Effector CD4-positive, alpha-beta T cell (primary cell): Measurements from ENCODE around the gene GPD2.
"Not testable (repeated sequence)": the region's sequence is repeated elsewhere in the genome, so short reads cannot be mapped to it uniquely, and the experiment has no call there.

Experiments
- DNase-seq: peaks from one replicate; pipeline ENCODE4 v3.0.0-alpha.2; 2020

The GPD2 gene

DNA sequence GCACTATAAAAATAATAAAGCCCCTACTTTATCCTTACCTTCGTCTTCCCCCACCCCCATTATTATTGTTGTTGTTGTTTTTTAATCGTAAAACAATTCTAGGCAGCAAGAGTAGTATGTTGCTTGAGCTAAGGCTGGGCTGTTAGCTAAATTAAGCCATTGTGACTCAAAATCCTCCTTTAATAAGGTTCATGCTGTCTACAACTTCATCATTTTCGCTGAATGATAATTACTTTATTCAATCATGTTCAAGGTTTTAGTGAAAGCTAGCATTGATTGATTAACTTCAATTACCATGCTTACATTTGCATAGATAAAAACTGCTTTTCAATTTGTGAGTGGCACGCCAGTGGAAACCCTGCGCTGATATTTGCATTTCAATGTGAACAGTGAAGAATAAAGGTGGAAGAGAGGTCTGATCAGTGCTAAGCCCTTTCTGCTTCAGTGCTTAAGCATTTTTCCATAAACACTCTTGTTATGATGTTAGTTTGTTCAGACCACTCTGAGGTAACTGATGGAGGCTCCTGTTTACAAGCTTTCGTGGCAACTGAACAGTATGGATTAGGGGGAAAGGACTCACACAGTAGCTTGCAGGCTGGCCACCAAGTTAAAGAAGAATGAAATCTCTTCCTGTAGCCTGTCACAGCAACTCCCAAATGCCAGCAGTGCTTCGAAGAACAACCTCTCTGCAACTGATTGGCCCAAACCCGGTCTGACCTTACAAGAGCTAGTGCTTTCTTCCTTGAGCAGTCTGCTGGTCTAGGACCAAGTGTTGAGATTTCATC is 156.8 kb downstream of the GPD2 start:
- no peak for DNase-seq

DNA sequence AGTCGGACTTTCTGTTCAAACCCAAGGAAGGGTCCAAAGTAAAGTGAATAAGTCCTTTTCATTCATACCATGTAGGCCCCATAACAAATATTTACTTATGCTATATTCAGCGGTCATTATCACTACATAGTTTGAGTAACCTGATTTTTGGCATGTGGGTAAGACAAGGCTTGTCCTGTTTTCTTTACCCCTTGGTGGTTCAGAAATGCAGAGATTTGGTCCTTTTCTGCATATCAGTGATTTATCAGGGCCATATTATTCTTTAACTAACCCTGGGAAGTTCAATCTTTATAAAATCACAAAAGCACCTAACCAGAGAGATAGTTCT is 157.4 kb downstream of the GPD2 start:
- DNase-seq = no peak

DNA sequence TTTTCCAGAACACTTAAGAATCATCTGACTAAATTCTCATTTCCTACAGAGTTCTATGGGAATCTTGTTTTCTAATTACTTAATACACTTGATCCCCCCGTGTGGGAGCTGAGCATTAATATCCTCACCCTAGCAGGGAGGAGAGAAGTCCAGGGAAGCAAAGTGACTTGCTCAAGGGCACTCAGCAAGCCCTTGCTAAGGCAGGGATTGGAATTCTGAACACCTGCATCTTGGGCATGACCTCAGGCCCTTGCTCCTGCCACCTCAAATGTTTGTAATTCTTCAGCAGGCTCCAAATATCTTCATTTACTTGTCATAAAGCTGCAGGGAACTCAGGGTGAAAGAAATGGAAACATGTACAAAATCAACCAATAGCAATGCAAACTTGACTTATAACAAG is 162.4 kb downstream of the GPD2 start:
- DNase-seq = no peak

DNA sequence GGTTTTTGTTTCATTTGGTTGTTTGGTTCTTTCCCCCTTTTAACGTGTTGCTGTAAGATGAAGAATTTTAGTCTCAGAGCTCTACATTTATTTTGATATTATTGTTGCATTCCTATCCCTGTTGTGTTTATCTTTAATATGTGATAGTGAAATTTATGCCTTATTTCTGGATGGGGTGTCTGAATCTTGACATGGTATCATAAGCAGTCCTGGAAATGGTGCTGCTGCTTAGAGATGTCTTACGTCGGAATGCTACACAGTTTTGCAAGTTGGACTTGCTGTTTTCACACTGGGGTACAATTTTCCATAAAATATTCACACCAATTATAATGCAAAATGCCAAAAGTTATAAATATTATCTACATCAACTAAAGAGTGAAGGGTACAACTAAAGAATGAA is 164.0 kb downstream of the GPD2 start:
- no peak for DNase-seq

DNA sequence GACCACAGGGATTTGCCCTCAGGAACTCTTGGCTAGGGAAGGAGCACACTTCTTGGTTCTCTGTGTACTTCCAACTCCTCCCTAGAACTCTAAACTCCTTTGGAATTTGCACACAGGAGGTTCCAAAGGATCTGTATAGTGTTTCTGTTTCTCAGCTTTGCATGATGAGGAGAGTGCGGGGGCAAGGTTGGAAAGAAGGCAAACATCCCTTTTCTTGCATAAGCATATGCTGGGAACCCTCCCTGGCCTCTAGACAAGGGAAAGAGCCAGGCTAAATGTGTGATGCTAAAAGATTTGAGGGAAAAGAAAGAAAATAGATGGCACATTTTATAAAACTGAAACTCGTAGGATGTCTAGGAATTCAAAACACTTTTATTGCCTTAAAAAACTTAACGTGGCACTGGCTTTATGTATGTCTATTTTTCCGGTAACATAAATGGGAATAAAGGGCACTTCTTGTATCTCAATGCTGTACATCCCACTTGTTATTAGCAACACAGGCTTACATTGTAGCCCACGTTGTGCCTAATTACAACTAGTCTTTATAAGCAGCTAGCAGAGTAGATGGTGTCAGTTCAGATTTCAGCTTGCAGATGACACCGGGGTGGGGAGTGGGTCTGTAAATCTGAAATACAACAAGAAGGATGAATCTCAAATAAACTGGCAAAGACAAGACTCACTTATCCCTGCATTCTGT is 165.8 kb downstream of the GPD2 start:
- DNase-seq = no peak

DNA sequence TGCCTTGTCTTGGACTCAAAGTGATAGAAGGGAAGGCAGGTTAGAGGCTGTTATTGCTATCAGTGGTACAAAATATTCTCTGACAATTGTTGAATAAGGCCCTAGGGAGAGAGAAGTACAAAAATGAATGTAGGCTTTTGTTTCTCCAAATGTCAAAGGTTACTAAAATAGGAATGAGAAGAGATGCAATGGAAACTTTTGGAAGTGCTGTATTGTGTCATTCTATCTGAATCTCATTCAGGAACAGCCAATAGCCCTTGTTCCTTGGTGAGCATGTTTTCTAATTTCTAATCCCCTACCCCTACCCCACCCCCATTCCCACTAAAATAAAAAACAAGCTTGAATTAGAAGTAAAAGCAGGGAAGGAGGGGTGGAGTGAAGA is 166.4 kb downstream of the GPD2 start:
- DNase-seq = no peak

DNA sequence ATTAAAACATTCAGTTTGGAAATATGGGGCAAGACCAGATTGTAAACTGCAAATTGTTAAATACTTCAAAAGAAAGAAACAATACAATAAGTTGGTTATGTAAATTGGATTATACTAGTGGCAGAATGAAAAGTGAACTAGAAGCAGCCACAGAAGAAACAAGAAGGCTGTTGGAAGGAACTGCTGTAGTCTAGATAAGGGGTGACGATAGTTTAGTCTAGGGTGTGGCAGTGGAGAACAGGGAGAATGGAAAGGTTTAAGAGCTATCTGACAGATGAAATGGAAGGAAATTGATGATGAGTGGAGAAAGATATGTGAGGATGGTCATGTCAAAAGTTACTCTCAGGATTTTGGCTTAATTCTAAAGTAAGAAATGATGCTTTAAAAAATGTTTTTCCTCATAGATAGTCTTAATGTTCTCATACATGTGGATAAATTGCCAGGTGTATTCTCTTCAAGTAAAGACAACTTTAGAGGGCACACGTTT is 179.7 kb downstream of the GPD2 start:
- no peak for DNase-seq

DNA sequence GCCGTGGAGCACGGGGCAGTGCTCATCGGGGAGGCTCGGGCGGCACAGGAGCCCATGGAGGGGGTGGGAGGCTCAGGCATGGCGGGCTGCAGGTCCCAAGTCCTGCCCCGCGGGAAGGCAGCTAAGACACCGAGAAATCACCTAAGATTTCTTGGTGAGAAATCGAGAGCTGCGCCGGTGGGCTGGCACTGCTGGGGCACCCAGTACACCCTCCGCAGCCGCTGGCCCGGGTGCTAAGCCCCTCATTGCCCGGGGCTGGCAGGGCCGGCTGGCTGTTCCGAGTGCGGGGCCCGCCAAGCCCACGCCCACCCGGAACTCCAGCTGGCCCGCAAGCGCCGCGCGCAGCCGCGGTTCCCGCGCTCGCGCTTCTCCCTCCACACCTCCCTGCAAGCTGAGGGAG is 181.9 kb downstream of the GPD2 start:
- DNase-seq = not testable (repeated sequence)

DNA sequence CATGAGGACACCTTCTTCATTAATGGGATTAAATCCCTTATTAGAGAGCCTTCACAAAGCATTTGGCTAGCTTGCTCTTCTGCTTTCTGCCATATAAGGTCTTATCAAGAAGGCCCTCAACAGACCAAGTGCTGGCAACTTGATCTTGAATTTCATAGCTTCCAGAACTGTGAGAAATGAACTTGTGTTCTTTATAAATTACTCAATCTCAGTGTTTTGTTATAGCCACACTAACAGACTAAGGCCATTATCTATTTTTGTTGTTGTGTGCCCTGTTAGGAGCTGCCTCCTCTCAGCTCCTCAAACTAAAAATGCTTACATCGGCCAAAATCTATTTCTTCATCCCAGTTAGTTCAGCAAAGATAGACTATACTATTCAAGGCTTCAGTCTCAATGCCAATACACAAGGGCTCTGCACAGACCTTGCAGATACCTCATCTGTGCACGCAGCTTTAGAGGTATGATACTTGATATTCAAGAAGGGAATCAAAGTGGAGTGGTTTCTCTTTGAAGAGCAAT is 182.9 kb downstream of the GPD2 start:
- no peak for DNase-seq

DNA sequence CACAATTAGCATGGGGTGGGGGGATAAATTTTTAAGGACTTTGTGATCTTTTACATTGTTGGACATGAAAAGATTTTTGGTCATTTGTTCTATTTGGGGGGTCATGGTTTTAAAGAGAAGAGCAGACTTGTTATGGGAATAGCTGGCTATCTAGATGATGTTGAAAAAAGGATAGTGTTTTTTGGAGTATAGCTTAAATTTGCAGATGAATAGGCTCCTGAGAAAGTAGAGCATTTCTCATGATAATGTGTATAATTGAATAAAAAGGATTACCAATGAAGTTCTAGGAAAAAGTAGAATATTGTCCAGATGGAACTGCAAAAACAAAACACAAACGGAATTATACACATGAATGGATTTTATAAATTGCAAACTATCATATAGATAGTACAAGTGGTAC is 186.3 kb downstream of the GPD2 start:
- no peak for DNase-seq

DNA sequence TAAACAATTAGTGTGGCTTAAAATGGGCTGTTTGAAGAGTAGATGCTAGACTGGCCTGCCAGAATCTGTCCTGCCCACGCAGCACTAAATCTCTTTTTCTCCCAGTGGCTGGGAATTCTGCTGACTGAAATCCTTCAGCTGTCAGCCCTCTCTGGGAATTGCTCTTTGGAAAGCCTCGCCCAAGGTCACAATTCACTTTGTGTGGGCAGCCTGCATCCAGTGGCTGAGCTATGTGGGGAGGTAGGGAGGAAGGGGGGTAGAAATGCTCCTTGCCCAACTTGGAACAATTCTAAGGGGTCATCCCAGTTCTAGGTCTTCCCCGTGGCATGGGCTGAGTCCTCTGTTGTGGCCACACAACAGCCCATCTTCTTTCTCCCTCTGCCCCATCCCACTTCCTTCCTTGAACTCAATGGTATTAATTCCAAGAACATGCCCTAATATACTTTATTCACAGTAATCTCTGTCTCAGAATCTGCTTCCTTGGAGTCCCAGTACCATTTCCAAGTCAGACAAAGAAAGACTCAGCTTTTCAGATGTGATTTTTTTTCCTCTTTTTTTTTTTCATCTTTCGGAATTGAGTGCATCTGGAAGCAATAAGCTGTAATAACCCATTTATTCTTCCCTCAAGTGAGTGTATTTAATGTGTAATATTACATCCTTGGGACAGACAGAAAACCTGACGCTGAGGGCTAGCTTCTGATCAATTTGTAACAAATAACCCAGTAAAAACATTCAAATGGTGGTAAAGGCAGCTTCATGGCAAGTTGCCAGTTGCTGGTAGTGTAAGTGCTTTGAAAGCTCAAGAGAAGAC is 189.4 kb downstream of the GPD2 start:
- no peak for DNase-seq

DNA sequence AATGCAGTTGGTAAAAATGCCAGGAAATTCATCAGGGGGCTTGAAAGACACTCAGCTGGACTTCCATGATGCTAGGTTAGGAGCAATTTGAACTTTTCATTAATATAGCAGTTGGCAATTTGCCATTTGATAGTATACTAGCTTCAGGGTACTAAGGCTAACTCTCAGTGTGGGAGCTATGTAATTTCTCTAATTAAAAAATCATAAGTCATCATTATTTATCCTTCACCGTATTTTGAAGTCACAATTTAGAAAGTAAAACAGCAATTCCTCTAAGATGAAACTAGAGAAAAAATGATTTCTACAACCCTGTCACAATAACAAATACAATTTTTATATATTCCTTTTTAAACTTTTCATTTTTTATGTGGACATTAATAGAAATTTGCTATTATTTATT is 190.8 kb downstream of the GPD2 start:
- no peak for DNase-seq

DNA sequence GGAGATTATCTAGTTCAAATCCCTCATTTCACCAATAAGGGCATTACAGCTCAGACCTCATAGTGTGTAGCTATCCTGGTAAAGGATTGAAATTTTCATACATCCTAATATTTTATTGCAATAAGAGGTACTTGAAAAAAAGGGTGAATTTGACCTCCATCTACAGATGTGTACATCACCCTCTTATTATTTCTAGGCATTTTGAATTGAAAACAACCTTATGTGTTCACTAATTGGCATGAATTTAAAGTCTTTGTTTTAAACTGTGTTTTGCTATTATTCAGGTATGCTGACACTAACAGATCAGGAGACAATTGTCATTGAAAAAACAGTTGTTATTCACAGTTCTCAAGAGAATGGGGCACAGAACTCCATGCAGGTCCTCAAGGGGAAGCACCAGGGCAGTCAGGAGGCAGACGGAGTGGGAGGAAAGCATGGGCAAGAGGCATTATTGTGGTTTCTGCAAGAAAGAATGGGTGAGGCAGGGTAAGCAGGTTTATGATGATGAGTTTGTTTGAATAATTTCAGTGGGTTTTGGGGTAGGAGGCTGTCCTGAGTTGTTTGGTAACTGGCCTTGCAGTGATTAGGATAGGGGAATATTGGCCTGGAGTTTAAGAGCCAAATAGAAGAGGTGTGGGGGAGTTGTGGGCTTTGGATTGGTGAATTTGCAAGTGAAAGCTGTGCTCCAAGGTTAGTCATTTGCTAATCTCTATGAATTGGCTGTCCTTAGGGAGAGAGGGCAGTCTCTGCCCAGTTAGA is 194.6 kb downstream of the GPD2 start:
- DNase-seq = no peak

DNA sequence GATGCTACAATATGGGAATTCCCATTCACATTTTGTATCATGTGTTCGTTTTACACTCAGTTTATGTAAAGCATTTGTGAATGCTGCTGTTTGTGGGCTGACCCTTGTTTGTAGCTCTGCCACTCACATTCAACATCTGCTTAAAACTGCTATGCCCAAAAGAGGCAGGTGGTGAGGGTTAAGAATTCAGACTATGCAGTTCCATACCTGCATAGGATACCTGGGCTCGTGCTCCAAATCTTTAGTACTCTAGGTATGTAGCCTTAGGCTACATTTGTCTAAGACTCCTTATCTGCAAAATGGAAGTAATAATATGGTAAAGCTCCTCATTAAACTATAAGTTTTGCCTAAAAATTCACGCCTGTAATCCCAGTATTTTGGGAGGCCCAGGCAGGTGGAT is 199.5 kb downstream of the GPD2 start:
- DNase-seq = no peak
